Upper lobe of left lung (tissue), 6 donors: Measurements from ENCODE around the gene PTGER1. TPM values are rescaled to one million over a fixed set of nuclear protein-coding genes. Genes with fewer than 3 reads are reported as not detected.
A peak's percentile ranks its signal among the peaks of the same experiment; 100 is the strongest.
"Not testable (repeated sequence)": the region's sequence is repeated elsewhere in the genome, so short reads cannot be mapped to it uniquely, and the experiment has no call there.

ENCODE experiments used
- ATAC-seq, 2 donors: fragments of 200-7000 bp; cut with Tn5 transposase; one replicate each; pipeline ENCODE4 v1.9.1; 2022; ENCODE audit warnings: mild to moderate bottlenecking in 2 of 2, moderate library complexity in 2 of 2; ENCODE audit not compliant: low FRiP score in 2 of 2
- DNase-seq, 2 donors: peaks; one replicate each; pipeline ENCODE4 v3.0.0-alpha.2; 2019 to 2020
- H3K27ac ChIP-seq, 4 donors: fragments of 200-600 bp; sonication (generic); one replicate each; pipeline ENCODE4 v1.5.1; 2016 to 2019
- H3K27me3 ChIP-seq, 4 donors: fragments of 200-600 bp; sonication (generic); one replicate each; pipeline ENCODE4 v1.5.1; 2017 to 2019
- H3K36me3 ChIP-seq, 4 donors: fragments of 200-600 bp; sonication (generic); one replicate each; pipeline ENCODE4 v1.5.1; 2016 to 2019
- H3K4me1 ChIP-seq, 4 donors: fragments of 200-600 bp; sonication (generic); one replicate each; pipeline ENCODE4 v1.5.1; 2018 to 2019
- H3K4me3 ChIP-seq, 4 donors: fragments of 200-600 bp; sonication (generic); one replicate each; pipeline ENCODE4 v1.5.1; 2017 to 2019; ENCODE audit warnings: mild to moderate bottlenecking in 2 of 4, moderate library complexity in 1 of 4
- H3K9me3 ChIP-seq, 4 donors: fragments of 200-600 bp; sonication (generic); one replicate each; pipeline ENCODE4 v1.5.1; 2018 to 2019
- CTCF ChIP-seq, 6 experiments: fragments of 450-650 bp in 4 of 6; fragments of 200-600 bp in 2 of 6; sonication (generic) in 2 of 6; IDR thresholded peaks; one replicate each; pipeline ENCODE4 v1.5.1; 2016 to 2019; ENCODE audit warnings: antibody characterized with exemption in 6 of 6
- EP300 ChIP-seq, 4 donors: sonication (generic); formaldehyde crosslinking; IDR thresholded peaks; one replicate each; pipeline ENCODE4 v1.5.1; 2017; ENCODE audit warnings: antibody characterized with exemption in 4 of 4, control low read depth in 2 of 4
- POLR2A ChIP-seq, 4 donors: fragments of 450-650 bp; IDR thresholded peaks; one replicate each; pipeline ENCODE4 v1.5.1; 2016 to 2017; ENCODE audit warnings: antibody characterized with exemption in 4 of 4, mild to moderate bottlenecking in 2 of 4
- POLR2AphosphoS5 ChIP-seq, 2 donors: sonication (generic); formaldehyde crosslinking; IDR thresholded peaks; one replicate each; pipeline ENCODE4 v1.5.1; 2017; ENCODE audit warnings: antibody characterized with exemption in 2 of 2
- WGBS, 2 donors: methylation state at CpG; one replicate each; pipeline ENCODE4 v1.1.5; 2017 to 2018; 5-methylcytosine and 5-hydroxymethylcytosine counted together
- total RNA-seq, 6 donors: library from RNA; depleted of rRNA in 4 of 6; stranded (reverse); fragments of >200 nt in 4 of 6; gene quantifications; one replicate each; pipeline versions ENCODE4 v1.1.0 to v1.2.1, GENCODE V29; 2016 to 2021
- donor health status: DM: no; HTN: no; CAD: no; lungs with moderate emphysema.
- donor health status: DM: no; HTN: yes; CAD: no; lungs with severe emphysema.

The PTGER1 gene
- total RNA-seq, 6 donors from 2014 or later: 0.59 to 3.9 (median 1.7) TPM; not detected in 3

- WGBS, 2 donors: 78 to 87% methylated on average over 21 to 25 of the region's 32 CpGs
- H3K36me3 ChIP-seq: peaks cover 31 to 64% (median 60%) of the 10 kb centered on the region in 4 donors
- H3K4me3 ChIP-seq: no peak overlapping the region
- no peak overlapping the region for H3K27ac ChIP-seq
- H3K9me3 ChIP-seq: no peaks in the 10 kb centered on the region
- H3K27me3 ChIP-seq: peaks cover 0 to 22% (median 7%) of the 10 kb centered on the region in 4 donors
- ATAC-seq (peak in 1 of 2 donors; percentile 19), DNase-seq (no peak)
- peaks cover 28 to 37% (median 34%) of the 10 kb centered on the region in 4 donors for H3K4me1 ChIP-seq
- TF ChIP-seq POLR2AphosphoS5 (IDR thresholded peaks at IDR 0.05): no peak
- TF ChIP-seq POLR2A (IDR thresholded peaks at IDR 0.05): no peak
- no peak for TF ChIP-seq CTCF (IDR thresholded peaks at IDR 0.05)
- TF ChIP-seq EP300 (IDR thresholded peaks at IDR 0.05): no peak
These were observed 4.9 kb downstream of the PTGER1 start for GRCh38 chr19:14470031-14470876.

- H3K4me3 ChIP-seq: no peak overlapping the region
- no peak overlapping the region for H3K27ac ChIP-seq
- 74 to 90% methylated on average over 2 to 9 of the region's 9 CpGs for WGBS, 2 donors
- DNase-seq: no peak
- peaks cover 43 to 89% (median 81%) of the 10 kb centered on the region in 4 donors for H3K36me3 ChIP-seq
- H3K9me3 ChIP-seq: no peaks in the 10 kb centered on the region
- no peak for ATAC-seq
- peaks cover 0 to 6% (median 2%) of the 10 kb centered on the region in 4 donors for H3K27me3 ChIP-seq
- TF ChIP-seq CTCF (IDR thresholded peaks at IDR 0.05): no peak
- no peak for TF ChIP-seq EP300 (IDR thresholded peaks at IDR 0.05)
- no peak for TF ChIP-seq POLR2AphosphoS5 (IDR thresholded peaks at IDR 0.05)
- TF ChIP-seq POLR2A (IDR thresholded peaks at IDR 0.05): no peak
- peaks cover 10 to 13% (median 11%) of the 10 kb centered on the region in 4 donors for H3K4me1 ChIP-seq
These were observed 7.3 kb downstream of the PTGER1 start for GRCh38 chr19:14467816-14468215.

GRCh38 chr19:14467391-14467790 is 7.8 kb downstream of the PTGER1 start:
- WGBS, 2 donors: 87 to 88% methylated on average over 7 to 12 of the region's 12 CpGs
- DNase-seq: no peak
- no peak for TF ChIP-seq POLR2AphosphoS5 (IDR thresholded peaks at IDR 0.05)
- TF ChIP-seq POLR2A (IDR thresholded peaks at IDR 0.05): no peak
- no peak for TF ChIP-seq CTCF (IDR thresholded peaks at IDR 0.05)
- no peak for TF ChIP-seq EP300 (IDR thresholded peaks at IDR 0.05)
- ATAC-seq: no peak
- no peak overlapping the region for H3K27ac ChIP-seq
- peaks cover 0 to 2% (median 0%) of the 10 kb centered on the region in 4 donors for H3K27me3 ChIP-seq
- H3K4me3 ChIP-seq: no peak overlapping the region
- H3K4me1 ChIP-seq: peaks cover 6 to 8% (median 7%) of the 10 kb centered on the region in 4 donors
- peaks cover 44 to 92% (median 85%) of the 10 kb centered on the region in 4 donors for H3K36me3 ChIP-seq
- H3K9me3 ChIP-seq: no peaks in the 10 kb centered on the region

- WGBS, 2 donors: 95 to 100% methylated on average over 8 to 14 of the region's 21 CpGs
- TF ChIP-seq EP300 (IDR thresholded peaks at IDR 0.05): no peak
- TF ChIP-seq POLR2AphosphoS5 (IDR thresholded peaks at IDR 0.05): no peak
- no peak for TF ChIP-seq CTCF (IDR thresholded peaks at IDR 0.05)
- TF ChIP-seq POLR2A (IDR thresholded peaks at IDR 0.05): no peak
- no peak overlapping the region for H3K27ac ChIP-seq
- H3K4me3 ChIP-seq: no peak overlapping the region
- H3K36me3 ChIP-seq: peaks cover 41 to 97% (median 76%) of the 10 kb centered on the region in 4 donors
- H3K27me3 ChIP-seq: no peaks in the 10 kb centered on the region
- no peaks in the 10 kb centered on the region for H3K4me1 ChIP-seq
- ATAC-seq (no peak), DNase-seq (no peak)
- H3K9me3 ChIP-seq: no peaks in the 10 kb centered on the region
These were observed 11.4 kb downstream of the PTGER1 start for GRCh38 chr19:14463747-14464146.

GRCh38 chr19:14462401-14462800 is 12.8 kb downstream of the PTGER1 start:
- not testable (repeated sequence) for H3K27me3 ChIP-seq, H3K4me3 ChIP-seq, H3K4me1 ChIP-seq, H3K9me3 ChIP-seq, ATAC-seq, DNase-seq, H3K27ac ChIP-seq
- 82 to 91% methylated on average over 7 of the region's 7 CpGs for WGBS, 2 donors
- H3K36me3 ChIP-seq: peaks cover 30 to 98% (median 76%) of the 10 kb centered on the region in 4 donors
